HG03558 (cell line): ENCODE results near the gene TMX3.

Experiments used
- ATAC-seq: cut with Tn5 transposase; IDR thresholded peaks from one replicate; pipeline ENCODE4 v1.9.1; 2021; ENCODE audit warnings: moderate number of reproducible peaks; ENCODE audit not compliant: unreplicated experiment; ENCODE audit errors: extremely low read depth

The TMX3 gene, protein sequence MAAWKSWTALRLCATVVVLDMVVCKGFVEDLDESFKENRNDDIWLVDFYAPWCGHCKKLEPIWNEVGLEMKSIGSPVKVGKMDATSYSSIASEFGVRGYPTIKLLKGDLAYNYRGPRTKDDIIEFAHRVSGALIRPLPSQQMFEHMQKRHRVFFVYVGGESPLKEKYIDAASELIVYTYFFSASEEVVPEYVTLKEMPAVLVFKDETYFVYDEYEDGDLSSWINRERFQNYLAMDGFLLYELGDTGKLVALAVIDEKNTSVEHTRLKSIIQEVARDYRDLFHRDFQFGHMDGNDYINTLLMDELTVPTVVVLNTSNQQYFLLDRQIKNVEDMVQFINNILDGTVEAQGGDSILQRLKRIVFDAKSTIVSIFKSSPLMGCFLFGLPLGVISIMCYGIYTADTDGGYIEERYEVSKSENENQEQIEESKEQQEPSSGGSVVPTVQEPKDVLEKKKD

DNA sequence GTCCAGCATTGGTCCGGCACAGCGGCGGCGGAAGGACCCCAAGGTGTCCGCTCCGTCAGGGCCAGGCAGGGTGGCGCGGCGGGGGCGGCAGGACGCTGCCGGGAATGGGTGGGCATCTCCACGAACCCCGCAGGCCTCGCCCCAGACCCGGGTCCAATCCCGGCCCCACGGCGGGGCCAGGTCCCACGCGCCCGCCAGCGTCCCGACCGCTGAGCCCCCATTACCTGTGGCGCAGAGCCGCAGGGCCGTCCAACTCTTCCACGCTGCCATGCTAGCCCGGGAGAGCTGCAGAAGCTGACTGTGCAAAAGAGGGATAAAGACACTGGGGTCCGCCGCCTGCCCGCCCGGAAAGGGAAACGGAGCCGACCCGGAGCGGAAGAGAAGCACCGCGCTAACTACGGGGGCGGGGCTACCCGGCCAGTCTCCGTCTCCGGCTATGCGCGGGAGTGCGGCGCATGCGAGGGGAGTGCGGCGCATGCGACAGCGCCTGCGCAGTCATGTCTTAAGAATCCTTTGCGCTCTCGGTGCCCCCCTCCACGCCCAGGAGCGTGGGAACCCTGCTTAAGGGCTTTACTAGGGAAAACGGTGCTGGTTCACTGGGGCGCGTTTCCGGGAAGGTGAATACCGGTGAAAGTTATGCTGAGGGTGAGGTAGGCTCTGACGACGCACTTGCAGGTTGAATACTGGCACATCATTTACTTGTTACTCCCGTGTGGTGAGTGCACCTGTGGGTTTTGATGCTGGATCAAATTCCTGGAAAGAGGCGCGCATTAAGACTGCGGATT, at the start of gene TMX3:
TSS of gene TMX3 (minus strand) at position 397 of the 785 bp plus-strand sequence. CDS start at position 270, 127 bp downstream.
- ATAC-seq = peak; percentile 95

DNA sequence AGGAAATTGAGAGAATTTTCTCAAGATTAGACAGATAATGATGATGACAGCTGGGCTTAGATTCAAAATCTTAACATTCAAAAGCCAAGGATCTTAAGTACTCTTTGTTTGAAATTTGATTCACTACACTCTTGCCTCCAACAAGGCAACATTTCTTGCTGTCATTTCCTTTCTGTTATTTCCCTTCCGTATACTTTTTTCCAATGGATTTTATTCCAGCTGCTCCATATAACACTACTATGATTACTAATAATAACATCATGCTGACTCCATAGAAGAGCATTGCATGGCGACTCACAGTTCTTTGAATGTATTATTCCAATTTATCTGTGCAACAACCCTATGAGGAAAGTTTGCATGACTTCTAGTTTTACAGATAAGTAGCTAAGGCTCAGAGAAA, 49.1 kb upstream of the TMX3 start:
- ATAC-seq = no peak

DNA sequence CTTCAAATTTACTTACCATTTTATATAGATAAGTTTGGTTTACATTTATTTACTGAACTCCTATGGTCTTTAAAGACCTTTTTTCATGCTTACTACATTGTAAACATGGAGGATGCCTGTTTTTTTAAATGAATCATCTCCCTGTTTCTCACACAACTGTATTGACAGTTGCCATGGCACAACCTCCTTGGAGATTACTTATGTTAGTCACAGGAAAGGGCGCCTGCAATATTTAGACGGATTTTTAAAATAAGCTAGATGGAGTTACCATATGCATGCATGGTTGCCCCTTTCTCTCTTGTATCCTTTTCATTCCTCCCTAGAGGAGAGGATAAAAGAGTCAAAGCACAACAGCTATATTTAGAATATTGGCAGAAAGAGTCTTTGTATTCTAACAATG, 48.2 kb upstream of the TMX3 start:
- ATAC-seq = no peak

DNA sequence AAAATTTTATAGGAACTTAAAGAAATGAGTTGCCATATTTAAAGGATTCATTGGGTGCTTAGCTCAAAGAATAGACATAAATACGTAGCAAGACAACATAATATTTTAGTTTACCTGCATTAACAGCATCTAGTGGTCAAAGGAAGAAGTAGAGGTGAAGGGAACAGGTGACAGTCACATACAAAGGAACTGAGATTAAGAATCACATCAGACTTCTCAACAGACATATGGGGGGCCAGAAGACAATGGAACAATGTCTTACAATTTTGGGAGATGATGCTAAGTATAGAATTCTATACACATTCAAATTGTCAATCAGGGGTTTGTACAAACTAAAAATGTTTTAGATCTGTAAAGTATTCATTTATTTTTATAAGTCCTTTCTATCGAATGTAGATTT, 44.4 kb upstream of the TMX3 start:
- no peak for ATAC-seq

DNA sequence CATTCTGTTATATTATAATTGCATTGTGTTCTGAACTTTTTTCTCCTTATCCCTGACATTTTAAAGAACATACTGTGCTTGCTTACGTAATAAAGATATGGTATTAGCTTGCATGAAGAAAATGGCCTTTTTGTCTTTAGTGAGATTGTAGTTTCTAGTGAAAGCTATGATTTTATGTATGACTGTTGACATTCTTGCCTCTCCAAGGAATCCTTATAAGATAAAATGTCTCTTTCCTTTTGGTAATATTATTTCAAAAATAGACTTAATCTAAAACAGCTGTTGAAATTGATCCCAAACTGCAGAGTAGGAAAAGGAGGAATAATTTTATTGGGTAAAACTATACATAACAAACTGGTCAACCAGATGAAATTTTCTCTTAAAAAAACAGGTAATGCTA, 42.2 kb upstream of the TMX3 start:
- ATAC-seq = no peak

DNA sequence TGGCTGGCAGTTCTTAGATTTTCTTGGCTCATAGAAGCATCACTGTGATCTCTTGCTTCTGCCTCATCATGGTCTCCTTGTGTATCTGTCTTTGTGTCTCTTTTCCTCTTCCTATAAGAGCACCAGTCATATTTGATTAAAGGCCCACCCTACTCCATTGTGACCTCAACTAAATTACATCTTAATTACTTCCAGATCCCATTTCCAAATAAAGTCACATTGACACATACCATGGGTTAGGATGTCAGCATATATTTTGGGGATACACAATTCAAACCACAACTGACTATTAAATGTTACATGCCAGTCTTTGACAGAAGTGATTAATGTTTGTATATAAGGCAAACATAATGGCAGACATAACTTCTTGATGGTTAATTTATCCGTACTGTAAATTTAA, 27.3 kb upstream of the TMX3 start:
- no peak for ATAC-seq

DNA sequence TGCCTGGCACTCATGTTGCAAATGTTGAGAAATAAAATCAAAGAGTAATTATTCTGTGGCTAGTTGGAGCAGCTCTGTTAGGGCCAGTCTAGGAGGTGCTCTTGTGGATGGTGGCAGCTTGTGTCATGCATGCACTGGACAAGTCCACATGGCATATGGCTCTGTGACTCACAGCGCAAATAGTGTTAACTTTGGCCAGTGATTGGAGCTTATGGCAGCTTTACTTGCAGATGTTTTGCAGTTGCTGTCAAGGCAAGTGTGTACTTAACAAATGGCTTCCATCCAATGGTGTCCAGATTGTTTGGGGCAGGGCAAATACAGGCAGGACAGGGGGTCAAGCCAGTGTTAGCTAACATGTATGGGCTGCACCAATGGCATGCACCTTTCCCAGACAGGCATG, 26.1 kb upstream of the TMX3 start:
- ATAC-seq = no peak

DNA sequence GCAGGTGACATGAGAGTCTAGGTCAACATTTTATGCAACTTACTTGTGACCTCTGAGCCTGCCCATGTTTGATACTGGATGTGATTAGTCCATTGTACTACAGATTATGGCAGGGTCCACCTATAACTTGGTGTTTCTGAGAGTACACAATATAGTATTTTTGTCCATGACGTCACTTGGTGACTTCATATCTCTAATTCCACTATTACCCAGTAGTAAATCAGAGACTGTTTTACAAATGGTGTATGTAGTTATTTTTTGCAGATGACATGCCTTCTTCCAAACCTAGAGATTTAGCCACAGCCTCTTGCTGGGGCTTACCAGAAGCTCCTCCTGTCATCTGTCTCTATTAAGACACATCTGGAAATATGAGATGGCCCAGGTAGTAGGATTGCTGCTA, 24.6 kb upstream of the TMX3 start:
- no peak for ATAC-seq

DNA sequence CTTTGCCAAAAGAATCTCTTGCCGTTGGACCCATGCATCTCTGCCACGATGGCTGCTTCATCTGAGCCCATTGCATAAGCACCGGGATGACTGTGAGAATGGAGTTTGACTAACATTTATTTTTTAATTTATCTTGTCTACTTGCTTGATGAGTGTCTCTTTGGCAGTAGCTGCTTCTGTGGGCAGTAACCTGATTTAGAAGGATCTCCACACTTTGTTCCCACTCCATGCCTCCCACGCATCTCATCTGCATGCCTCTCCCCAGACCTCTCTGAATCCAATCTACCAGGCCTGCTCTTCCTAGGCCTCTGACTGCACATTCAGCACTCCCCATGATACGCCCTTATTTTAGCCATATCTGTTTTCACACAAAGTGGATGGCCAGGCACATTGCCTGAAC, 23.7 kb upstream of the TMX3 start:
- ATAC-seq = no peak

DNA sequence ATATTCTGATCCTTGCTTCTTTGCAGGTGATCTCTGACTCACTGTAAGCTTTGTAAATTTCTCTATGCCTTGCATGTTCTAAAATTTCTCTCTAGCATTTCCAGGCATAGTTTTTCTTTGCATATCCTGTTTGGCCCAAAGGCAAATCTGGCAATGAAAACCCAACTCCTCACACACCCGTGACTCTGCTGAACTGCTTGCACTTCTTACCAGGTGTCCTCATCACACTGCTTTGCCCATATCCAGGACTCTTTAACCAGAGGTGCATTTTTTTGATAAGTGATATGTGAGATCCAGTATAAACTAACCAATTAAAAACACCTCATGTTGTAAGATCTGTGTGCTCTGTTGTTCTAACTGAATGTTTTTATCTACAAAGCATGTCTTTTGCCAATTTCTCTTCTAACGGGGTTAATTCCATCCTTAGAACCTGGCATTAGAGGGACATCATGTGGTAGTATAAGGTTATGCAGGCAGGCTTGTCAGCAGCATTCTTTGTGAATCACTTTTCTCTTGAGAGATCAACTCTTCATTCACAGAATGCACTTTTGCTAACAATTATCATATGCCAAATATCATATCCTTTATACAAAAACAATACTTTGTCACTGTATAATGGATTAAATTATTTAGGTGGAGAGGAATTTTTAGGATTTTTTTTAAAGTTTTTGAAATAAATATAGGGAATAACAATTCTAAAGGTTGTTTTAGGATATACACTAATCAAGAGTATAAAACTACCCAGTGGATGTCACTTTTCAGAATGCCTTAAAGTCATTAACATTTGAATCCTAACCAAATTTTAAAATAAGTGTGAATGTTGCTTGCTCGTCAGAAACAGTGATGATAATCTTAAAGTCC, 20.8 kb upstream of the TMX3 start:
- ATAC-seq = no peak

DNA sequence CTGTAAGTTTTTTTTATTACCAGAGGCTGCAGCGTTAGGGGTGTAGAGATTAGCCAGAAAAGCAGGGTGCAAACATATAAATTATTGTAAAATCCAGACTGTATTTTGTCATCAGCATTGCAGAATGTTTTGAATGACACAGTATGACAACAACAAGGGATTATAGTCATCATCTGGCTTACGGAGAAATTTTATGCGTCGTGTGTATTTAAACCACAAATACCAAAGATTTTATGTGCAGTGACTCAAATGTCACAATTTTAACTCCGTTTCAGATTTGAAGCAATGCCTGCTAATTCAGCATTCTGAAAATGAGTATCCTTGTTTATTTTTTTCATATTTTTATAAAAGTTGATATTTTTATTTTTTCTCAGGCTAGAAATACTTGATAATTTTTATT, 19.4 kb upstream of the TMX3 start:
- no peak for ATAC-seq

DNA sequence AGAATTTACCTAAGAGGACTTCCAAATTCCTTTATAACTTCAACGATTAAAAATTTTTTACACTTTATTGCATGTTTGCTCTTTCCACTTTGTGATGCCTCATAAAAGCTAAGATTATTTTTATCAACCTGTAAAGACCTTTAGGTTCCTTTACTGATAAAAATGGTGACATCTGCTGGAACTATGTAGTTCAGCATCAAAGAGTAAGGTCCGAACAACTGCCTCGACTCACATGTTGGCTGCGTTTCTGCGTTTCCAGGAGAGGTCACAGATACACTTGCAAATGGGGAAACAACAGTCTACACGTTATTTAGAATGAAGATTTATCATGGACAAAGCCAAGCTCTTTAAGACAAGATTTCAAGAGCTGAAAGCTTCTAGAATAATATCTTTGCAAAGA, 18.8 kb upstream of the TMX3 start:
- ATAC-seq = no peak

DNA sequence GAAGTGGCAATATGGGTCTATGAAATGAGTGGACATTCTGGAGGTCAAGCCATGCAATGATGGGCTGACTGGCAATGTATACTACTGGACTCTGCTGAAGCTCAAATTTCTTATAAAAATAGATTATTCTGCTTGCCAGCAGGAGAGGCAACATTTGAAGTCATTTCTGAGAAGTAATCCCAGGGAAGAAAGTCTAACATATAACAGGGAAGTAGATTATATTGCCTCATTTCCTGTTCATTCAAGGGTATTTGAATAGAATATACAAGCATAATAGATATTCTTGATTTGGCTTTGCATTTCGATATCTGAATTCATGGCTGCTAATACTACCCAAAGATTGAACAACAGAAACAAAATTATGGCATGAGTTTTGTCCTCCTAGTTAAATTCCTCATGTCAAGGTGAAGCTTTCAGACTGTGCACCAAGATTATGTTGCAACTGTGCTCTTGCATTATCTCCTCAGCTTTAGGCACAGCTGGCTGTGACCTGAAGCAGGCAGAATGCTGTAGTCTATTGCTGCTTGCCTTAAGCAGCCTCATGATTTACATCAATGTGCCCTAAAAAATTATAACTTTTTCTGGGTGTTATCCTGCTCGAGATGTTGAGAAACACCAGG, 13.3 kb upstream of the TMX3 start:
- no peak for ATAC-seq

DNA sequence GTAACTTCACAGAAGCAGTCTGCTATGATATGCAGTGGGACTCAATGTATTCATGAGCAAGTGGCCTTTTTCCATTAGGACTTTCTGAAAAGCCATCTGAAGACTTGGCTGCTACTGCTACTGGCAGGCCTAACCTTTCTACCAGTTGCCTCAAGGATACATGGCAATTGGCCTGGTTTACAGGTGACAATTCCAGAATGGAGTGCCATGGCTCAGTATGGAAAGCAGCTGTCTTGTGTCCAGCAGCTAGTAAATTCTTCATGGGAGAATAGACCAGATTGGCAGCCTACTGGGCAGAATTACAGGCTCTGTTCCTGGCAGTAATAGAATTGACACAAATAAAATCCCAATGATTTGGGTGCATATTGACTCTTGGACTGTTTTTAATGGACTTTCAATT, 12.6 kb upstream of the TMX3 start:
- no peak for ATAC-seq

DNA sequence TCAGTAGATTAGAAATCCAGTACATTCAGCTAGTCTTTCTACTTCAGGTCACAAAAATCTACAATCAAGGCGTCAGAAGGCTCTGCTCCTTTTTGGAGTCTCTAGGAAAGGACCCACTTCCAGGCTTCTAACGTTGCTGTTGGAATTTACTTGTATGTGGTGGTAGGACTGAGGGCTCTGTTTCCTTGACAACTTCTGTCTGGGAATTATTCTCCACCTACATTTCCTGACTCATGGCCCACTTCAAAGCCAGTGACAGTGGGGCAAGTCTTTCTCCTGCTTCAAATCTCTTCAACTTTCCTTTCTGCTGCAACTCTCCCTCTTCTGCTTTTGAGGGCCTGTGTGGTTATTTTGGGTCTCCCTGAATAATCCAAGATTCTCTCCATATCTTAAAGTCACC, 10.4 kb upstream of the TMX3 start:
- ATAC-seq = no peak

DNA sequence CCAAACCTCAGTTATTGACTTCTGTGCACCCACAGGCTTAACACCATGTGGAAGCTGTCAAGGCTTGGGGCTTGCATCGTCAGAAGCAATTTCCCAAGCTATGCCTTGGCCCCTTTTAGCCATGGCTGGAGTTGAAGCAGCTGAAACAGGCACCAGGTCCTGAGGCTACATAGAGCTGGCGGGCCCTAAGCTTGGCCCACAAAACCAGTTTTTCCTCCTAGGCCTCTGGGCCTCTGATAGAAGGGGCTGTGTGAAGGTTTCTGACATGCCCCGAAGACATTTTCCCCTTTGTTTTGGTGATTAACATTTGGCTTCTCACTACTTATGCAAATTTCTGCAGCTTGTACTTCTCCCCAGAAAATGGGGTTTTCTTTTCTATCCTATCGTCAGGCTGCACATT, 9.1 kb upstream of the TMX3 start:
- no peak for ATAC-seq

DNA sequence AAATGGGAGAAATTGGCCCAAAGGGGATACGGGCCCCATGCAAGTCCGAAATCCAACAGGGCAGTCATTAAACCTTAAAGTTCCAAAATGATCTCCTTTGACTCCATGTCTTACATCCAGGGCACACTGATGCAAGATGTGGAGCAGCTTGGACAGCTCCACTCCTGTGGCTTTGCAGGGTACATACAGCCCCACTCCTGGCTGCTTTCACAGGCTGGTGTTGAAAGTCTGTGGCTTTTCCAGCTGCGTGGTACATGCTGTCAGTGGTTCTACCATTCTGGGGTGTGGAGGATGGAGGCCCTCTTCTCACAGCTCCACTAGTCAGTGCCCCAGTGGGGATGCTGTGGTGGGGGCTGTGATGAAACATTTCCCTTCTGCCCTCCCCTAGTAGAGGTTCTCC, 8.6 kb upstream of the TMX3 start:
- ATAC-seq = no peak

DNA sequence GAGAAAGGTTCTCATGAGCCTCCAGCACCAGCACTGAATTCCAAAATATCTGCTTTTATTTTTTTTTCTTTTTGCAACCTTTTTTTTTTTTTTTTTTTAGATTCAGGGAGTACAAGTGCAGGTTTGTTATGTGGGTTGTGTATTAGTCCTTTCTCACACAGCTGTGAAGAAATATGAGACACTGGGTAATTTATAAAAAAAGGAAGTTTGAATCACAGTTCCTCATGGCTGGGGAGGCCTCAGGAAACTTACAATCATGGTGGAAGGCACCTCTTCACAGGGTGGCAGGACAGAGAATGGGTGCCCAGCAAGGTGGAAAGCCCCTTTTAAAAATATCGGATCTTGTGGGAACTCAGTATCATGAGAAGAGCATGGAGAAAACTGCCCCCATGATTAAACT, 7.9 kb upstream of the TMX3 start:
- no peak for ATAC-seq

DNA sequence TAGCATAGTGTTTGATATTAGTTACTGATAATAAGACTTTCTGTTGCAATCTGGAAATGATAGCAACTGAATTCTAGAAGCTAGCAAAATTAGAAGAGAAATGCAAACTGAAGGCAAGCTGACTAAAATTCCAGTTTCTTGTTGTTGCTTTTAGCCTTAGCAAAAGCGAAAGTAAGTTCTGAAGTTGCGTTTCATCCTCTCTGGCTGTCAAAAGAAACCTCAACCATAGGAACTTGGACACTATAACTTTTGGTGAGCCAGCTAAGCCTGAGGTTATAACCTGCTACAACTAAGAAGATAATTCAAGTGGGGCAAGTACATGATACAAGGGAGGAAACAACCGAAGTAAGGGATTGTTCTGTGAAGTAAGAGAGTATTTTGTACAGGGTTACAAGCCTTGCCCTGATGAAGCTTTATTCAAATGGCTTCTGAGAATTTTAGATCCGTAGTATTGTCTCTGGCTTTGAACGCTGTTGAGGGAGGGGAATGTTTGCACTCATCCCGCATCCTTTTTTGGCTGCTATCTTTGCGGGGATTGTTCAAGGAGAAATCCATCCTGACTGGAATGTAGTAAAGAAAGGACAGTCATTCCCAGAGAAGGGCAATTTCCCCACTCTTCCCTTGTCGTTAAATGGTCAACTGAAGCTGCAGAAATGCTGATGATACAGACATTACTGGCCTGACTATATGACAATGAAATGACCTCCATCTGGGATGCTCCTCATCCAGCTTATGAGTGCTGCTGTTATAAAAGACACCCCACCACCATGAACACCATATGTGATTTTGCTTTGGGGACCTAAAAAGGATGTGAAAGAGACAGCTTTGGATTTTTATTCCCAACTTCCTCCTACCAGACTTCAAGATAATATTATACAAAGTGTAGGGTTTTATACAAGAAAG, 7.0 kb upstream of the TMX3 start:
- peak; percentile 84 for ATAC-seq
